KOPT-K1 (cell line): ENCODE data around the gene SLC16A5.

Source experiments
- H3K27ac ChIP-seq: fragments of 200-600 bp; sonication (generic); 2 replicates; pipeline ENCODE4 v1.5.1; 2016; ENCODE audit warnings: antibody characterized with exemption, mild to moderate bottlenecking, low read depth, low read length; ENCODE audit not compliant: poor library complexity, severe bottlenecking
- H3K36me3 ChIP-seq: fragments of 200-600 bp; sonication (generic); 2 replicates; pipeline ENCODE4 v1.5.1; 2017; ENCODE audit warnings: antibody characterized with exemption, mild to moderate bottlenecking, low read length, moderate library complexity; ENCODE audit not compliant: insufficient read depth
- H3K9me3 ChIP-seq: fragments of 200-600 bp; sonication (generic); 2 replicates; pipeline ENCODE4 v1.5.1; 2017; ENCODE audit warnings: antibody characterized with exemption, low read length, mild to moderate bottlenecking; ENCODE audit not compliant: insufficient read depth, poor library complexity, severe bottlenecking

SLC16A5 gene

GRCh38 chr17:75144816-75145512, 57.2 kb downstream of the SLC16A5 start:
- peaks cover 96% of the 10 kb centered on the region for H3K36me3 ChIP-seq

GRCh38 chr17:75146592-75146991, 58.8 kb downstream of the SLC16A5 start:
- Histone ChIP-seq H3K36me3 (peaks cover 86% of the 10 kb centered on the region), H3K27ac (no peak overlapping the region)

More at GRCh38 chr17:75144816-75145512, 57.2 kb downstream of the SLC16A5 start:
- Histone ChIP-seq H3K9me3 (no peaks in the 10 kb centered on the region), H3K27ac (no peak overlapping the region)

GRCh38 chr17:75147878-75148546, 60.3 kb downstream of the SLC16A5 start:
- Histone ChIP-seq H3K9me3 (no peaks in the 10 kb centered on the region), H3K27ac (no peak overlapping the region), H3K36me3 (peaks cover 78% of the 10 kb centered on the region)

More at GRCh38 chr17:75146592-75146991, 58.8 kb downstream of the SLC16A5 start:
- H3K9me3 ChIP-seq = no peaks in the 10 kb centered on the region

- peaks cover 42% of the 10 kb centered on the region for H3K36me3 ChIP-seq
- peak overlapping the region; percentile 93 for H3K27ac ChIP-seq
- no peaks in the 10 kb centered on the region for H3K9me3 ChIP-seq
Observed at GRCh38 chr17:75151930-75152329, 64.2 kb downstream of the SLC16A5 start.

GRCh38 chr17:75152523-75152921, 64.8 kb downstream of the SLC16A5 start:
- Histone ChIP-seq H3K36me3 (peaks cover 42% of the 10 kb centered on the region), H3K9me3 (no peaks in the 10 kb centered on the region), H3K27ac (peak overlapping the region; percentile 93)

- Histone ChIP-seq H3K9me3 (no peaks in the 10 kb centered on the region), H3K27ac (peak overlapping the region; percentile 93), H3K36me3 (peaks cover 42% of the 10 kb centered on the region)
Observed at GRCh38 chr17:75152922-75153779, 65.4 kb downstream of the SLC16A5 start.

- peak overlapping the region; percentile 93 for H3K27ac ChIP-seq
Observed at GRCh38 chr17:75153780-75154194, 66.0 kb downstream of the SLC16A5 start.

GRCh38 chr17:75154195-75155106, 66.7 kb downstream of the SLC16A5 start, which contains the start of gene JPT1:
TSS of gene JPT1 (minus strand) at chr17:75154512. CDS start at chr17:75154397, 115 bp downstream.
- peaks cover 44% of the 10 kb centered on the region for H3K36me3 ChIP-seq
- H3K27ac ChIP-seq = peak within 1 kb of the TSS; percentile 93
- H3K9me3 ChIP-seq = no peaks in the 10 kb centered on the region

More at GRCh38 chr17:75153780-75154194, 66.0 kb downstream of the SLC16A5 start:
- Histone ChIP-seq H3K9me3 (no peaks in the 10 kb centered on the region), H3K36me3 (peaks cover 42% of the 10 kb centered on the region)

GRCh38 chr17:75155191-75155601, 67.4 kb downstream of the SLC16A5 start:
- Histone ChIP-seq H3K36me3 (peaks cover 45% of the 10 kb centered on the region), H3K27ac (peak overlapping the region; percentile 93), H3K9me3 (no peaks in the 10 kb centered on the region)
